ENCODE results near the gene NUDT19. TPM values are rescaled to one million over a fixed set of nuclear protein-coding genes. Genes with fewer than 3 reads are reported as not detected.
A peak's percentile ranks its signal among the peaks of the same experiment; 100 is the strongest.

Gene NUDT19
- 10 to 100 TPM; 16.1 to 27.7 (median 20.5) TPM for total RNA-seq
- 10 to 100 TPM in 1 of 2 donors, 1 to 10 TPM in 1; 9.1 to 10.0 TPM for polyA plus RNA-seq
- long read RNA-seq, donor 1, partial matches to known transcripts = 1 of 11 reads
- long read RNA-seq, donor 1, other reads (novel, unspliced or antisense) = 7 of 11 reads
- long read RNA-seq, donor 2, partial matches to known transcripts = 0 of 9 reads
- long read RNA-seq, donor 2, other reads (novel, unspliced or antisense) = 6 of 9 reads
- long read RNA-seq, donor 3, transcript NUDT19-201 (3 exons, 2,967 nt) = major isoform, 9 of 46 reads
- long read RNA-seq, donor 3, partial matches to known transcripts = 0 of 46 reads
- long read RNA-seq, donor 3, other reads (novel, unspliced or antisense) = 37 of 46 reads

DNA sequence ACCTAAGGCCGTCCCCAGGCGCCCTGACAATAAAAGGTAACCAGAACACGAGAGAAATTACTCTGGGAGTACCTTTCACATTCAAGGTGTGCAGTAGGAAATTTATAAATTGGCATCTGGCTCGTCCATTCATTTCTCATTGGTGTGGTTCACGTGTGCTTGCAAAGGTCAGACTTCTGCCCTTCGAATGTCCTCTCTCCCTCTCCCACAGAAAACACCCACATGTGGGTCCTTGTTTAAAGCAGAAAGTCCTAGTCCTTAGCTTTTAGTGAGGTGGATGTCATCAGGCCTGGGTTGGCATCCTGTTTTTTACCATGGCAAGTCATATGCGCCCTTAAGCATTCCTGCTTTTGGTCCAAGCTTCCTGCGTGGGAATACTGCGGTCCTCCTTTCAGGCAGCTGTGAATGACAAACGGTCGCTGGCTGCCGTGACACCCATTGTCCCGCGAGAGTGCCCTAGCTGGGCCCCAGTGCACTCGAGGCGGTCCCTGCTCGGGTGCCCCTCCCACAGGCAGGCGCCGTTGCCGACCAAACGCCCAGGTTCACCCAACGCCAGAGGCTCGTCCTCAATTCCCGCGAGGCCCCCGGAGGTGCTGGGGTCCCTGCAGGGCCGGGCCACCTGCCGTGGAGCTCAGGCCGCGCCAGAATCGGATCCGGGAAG is at the start of gene NUDT19:
Gene NUDT19, plus strand, starts transcription at position 531 of the 661 bp plus-strand sequence. CDS start 140 bp downstream, outside the sequence.
- ATAC-seq (peak; percentile 93 to 98 (median 96)), DNase-seq (peak; percentile 85 to 89)
- Histone ChIP-seq H3K4me1 (peaks cover 6 to 67% (median 50%) of the 10 kb centered on the region in 9 donors), H3K9me3 (peaks cover 0 to 4% (median 0%) of the 10 kb centered on the region in 11 donors), H3K27ac (peak within 1 kb of the TSS; percentile 31 to 96 (median 92)), H3K4me3 (peak within 1 kb of the TSS; percentile 60 to 84 (median 77)), H3K36me3 (peaks cover 0 to 11% (median 0%) of the 10 kb centered on the region in 9 donors), H3K27me3 (no peaks in the 10 kb centered on the region)
- TF ChIP-seq, protein P1, sequence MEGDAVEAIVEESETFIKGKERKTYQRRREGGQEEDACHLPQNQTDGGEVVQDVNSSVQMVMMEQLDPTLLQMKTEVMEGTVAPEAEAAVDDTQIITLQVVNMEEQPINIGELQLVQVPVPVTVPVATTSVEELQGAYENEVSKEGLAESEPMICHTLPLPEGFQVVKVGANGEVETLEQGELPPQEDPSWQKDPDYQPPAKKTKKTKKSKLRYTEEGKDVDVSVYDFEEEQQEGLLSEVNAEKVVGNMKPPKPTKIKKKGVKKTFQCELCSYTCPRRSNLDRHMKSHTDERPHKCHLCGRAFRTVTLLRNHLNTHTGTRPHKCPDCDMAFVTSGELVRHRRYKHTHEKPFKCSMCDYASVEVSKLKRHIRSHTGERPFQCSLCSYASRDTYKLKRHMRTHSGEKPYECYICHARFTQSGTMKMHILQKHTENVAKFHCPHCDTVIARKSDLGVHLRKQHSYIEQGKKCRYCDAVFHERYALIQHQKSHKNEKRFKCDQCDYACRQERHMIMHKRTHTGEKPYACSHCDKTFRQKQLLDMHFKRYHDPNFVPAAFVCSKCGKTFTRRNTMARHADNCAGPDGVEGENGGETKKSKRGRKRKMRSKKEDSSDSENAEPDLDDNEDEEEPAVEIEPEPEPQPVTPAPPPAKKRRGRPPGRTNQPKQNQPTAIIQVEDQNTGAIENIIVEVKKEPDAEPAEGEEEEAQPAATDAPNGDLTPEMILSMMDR (IDR thresholded peaks at IDR 0.05) = no peak
- intact Hi-C loops (cut with DNase I) = loop anchor here in 3 of 10 donors (2.0 to 10.0 kb wide), 4 partner anchors 15 to 109 kb away; partner anchors contain the start of genes PDCD5 (in 2 of the 3), ANKRD27 (in 1 of the 3) and RGS9BP (in 1 of the 3)
- WGBS, 2 donors = 5 to 6% methylated on average over 32 of the region's 32 CpGs

DNA sequence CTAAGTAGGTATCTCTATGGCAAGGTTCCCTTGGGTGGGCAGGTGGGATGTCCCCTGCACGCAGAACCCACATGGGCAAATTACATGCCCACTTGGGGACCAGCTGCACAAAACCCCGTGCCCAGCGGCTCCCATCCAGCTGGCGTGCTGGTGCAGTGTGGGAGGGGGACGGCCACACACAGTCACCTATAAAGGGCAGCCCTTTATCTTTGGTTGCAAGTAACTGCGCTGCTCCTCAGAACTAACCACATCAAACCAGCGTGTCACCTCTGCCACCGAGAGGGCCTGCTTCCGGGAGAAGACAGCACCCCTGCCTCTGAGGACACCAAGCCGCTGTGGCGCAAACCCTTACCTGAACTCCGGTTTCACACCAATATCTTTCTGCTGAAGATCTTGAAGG is 48.9 kb upstream of the NUDT19 start:
- DNase-seq = no peak
- TF ChIP-seq, protein P1 (IDR thresholded peaks at IDR 0.05) = no peak
- Histone ChIP-seq H3K36me3 (peaks cover 0 to 99% (median 64%) of the 10 kb centered on the region in 9 donors), H3K9me3 (no peaks in the 10 kb centered on the region), H3K4me3 (no peak overlapping the region), H3K27ac (no peak overlapping the region), H3K4me1 (no peaks in the 10 kb centered on the region), H3K27me3 (no peaks in the 10 kb centered on the region)
- intact Hi-C loops (cut with DNase I) = no loop called here
- 89 to 91% methylated on average over 12 of the region's 12 CpGs for WGBS, 2 donors
- no peak for ATAC-seq

DNA sequence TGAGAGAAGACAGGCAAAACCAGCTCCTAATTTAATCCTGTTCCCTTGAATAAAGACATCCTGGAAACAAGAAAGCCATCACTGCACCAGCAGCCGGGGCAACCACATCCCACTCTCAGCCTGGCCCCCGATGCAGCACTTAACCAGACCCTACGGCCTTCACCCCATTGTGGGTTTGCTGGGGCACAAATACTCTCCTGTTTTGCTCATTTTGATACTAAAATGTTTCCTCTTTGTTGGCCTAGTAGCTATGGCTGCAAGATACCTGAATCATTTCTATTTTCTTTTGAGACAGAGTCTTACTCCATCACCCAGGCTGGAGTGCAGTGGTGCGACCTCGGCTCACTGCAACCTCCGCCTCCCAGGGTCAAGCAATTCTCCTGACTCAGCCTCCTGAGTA is 45.1 kb upstream of the NUDT19 start:
- TF ChIP-seq, protein P1 (IDR thresholded peaks at IDR 0.05) = no peak
- H3K4me1 ChIP-seq = peaks cover 0 to 25% (median 5%) of the 10 kb centered on the region in 9 donors
- no peaks in the 10 kb centered on the region for H3K9me3 ChIP-seq
- H3K36me3 ChIP-seq = peaks cover 0 to 84% (median 42%) of the 10 kb centered on the region in 9 donors
- 93% methylated on average over 6 of the region's 6 CpGs for WGBS, 2 donors
- intact Hi-C loops (cut with DNase I) = no loop called here
- no peak overlapping the region for H3K27ac ChIP-seq
- no peak for ATAC-seq
- no peaks in the 10 kb centered on the region for H3K27me3 ChIP-seq
- no peak overlapping the region for H3K4me3 ChIP-seq
- DNase-seq = no peak

DNA sequence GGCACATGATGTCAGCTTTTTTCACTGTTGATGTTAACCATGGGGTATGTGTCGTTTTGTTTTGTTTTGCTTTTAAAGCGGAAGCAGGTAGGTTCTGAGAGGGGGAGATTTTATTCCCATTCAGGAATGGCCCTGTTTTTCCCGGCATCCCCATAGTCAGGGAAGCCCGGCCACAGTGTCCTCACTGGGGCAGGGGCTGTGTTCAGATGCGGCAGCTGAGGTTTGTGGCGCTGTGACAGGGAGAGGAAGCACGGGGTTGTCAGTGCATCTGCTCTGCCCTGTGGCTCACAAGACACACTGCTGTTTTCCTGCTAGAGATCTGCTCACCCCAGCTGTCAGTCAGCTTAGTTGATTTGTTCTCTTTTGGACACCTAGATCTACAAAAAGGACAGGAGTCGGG is 44.3 kb upstream of the NUDT19 start:
- H3K36me3 ChIP-seq = peaks cover 0 to 78% (median 40%) of the 10 kb centered on the region in 9 donors
- WGBS, 2 donors = 82% methylated on average over 8 of the region's 8 CpGs
- TF ChIP-seq, protein P1 (IDR thresholded peaks at IDR 0.05) = no peak
- peaks cover 0 to 33% (median 13%) of the 10 kb centered on the region in 9 donors for H3K4me1 ChIP-seq
- DNase-seq = no peak
- ATAC-seq = no peak
- intact Hi-C loops (cut with DNase I) = no loop called here
- no peaks in the 10 kb centered on the region for H3K27me3 ChIP-seq
- H3K4me3 ChIP-seq = no peak overlapping the region
- no peaks in the 10 kb centered on the region for H3K9me3 ChIP-seq
- H3K27ac ChIP-seq = no peak overlapping the region

Measured in heart right ventricle (tissue), 16 donors.